Measurements from ENCODE around the gene KLHL36. TPM values are rescaled to one million over a fixed set of nuclear protein-coding genes. Genes with fewer than 3 reads are reported as not detected.

KLHL36 gene
- total and polyA plus RNA-seq, 9 of the 15 experiments (the other 6 are each of a cell fraction or from before 2014, with no cell fraction given): 2.1 to 51.2 (median 18.5) TPM

- H3K4me1 ChIP-seq (replicated peaks in 1 of 2; ENCODE audit: control insufficient read depth in 2 of 2, insufficient read depth in 2 of 2, low read length in 2 of 2): peaks cover 0 to 4% of the 10 kb centered on the region in 2 experiments; a peak in 1 of 5 replicates
- CTCF ChIA-PET (ENCODE audit: low intra/inter-chr PET ratio): no interaction called here
- POLR2A ChIA-PET: interaction anchor here (0.6 to 1.3 kb wide), 3 partner anchors 10 to 53 kb away, joined by 3 read pairs; no protein-coding TSS in a partner anchor
- H3K27ac ChIP-seq (ENCODE audit: extremely low read depth, low read depth, low read length): no peak overlapping the region
- H3K9ac ChIP-seq (ENCODE audit: insufficient read depth in 1 of 2, low read depth in 2 of 2, low read length in 2 of 2): no peak overlapping the region
- WGBS (ENCODE audit: insufficient coverage, low coverage, missing lambda C conversion rate): 91% methylated on average over 9 of the region's 9 CpGs
- BruUV-seq (replicated peaks): no TSS peak
- FAIRE-seq (no peak), DNase-seq (ENCODE audit: extremely low read depth in 1 of 4, low spot score in 3 of 4) (no peak), ATAC-seq (no peak)
- peaks cover 72% of the 10 kb centered on the region for H3K36me3 ChIP-seq (ENCODE audit: control insufficient read depth, insufficient read depth, low read length)
- peaks cover 13% of the 10 kb centered on the region; the same call in 1 of the 2 replicates for H4K20me1 ChIP-seq (replicated peaks; ENCODE audit: control insufficient read depth, insufficient read depth, low read length)
- H3K79me2 ChIP-seq (ENCODE audit: control insufficient read depth, insufficient read depth, low read length): no peaks in the 10 kb centered on the region
- H3K27me3 ChIP-seq (ENCODE audit: control insufficient read depth in 2 of 2, insufficient read depth in 2 of 2, low read length in 2 of 2): no peaks in the 10 kb centered on the region
- H3K4me2 ChIP-seq (ENCODE audit: insufficient read depth, low read length): no peak overlapping the region
- no peak overlapping the region for H3K4me3 ChIP-seq
- intact Hi-C loops (cut with micrococcal nuclease) (no loop called here), in situ Hi-C loops (cut with MboI) (no loop called here)
- no peak for TF ChIP-seq IRF9 (tag; IDR thresholded peaks at IDR 0.05)
- no peak for TF ChIP-seq L3MBTL2 (IDR thresholded peaks at IDR 0.05)
- no peak for TF ChIP-seq CHD7 (IDR thresholded peaks at IDR 0.05; ENCODE audit: low read depth, low read length)
- TF ChIP-seq MEIS2 (IDR thresholded peaks at IDR 0.05; ENCODE audit: partially characterized antibody): no peak
- no peak for TF ChIP-seq DIDO1 (tag; IDR thresholded peaks at IDR 0.05; ENCODE audit: low read depth)
- TF ChIP-seq ZNF778 (CRISPR knock-in tag; IDR thresholded peaks at IDR 0.05): no peak
- TF ChIP-seq SMC3 (conservative IDR thresholded peaks at IDR 0.05; ENCODE audit: insufficient read depth, low read depth, low read length): no peak
- no peaks in the 10 kb centered on the region for H3K9me3 ChIP-seq (replicated peaks; ENCODE audit: control insufficient read depth, insufficient read depth, low read depth, low read length)
- no peak overlapping the region for H2AFZ ChIP-seq (ENCODE audit: low read depth, low read length)
- H3K9me1 ChIP-seq (ENCODE audit: control insufficient read depth, insufficient read depth, low read length): no peaks in the 10 kb centered on the region
Observed at GRCh38 chr16:84662471-84662870, 14.2 kb downstream of the KLHL36 start.
